ENCODE measurements around the gene TPH2.
A peak's percentile ranks its signal among the peaks of the same experiment; 100 is the strongest.

DNA sequence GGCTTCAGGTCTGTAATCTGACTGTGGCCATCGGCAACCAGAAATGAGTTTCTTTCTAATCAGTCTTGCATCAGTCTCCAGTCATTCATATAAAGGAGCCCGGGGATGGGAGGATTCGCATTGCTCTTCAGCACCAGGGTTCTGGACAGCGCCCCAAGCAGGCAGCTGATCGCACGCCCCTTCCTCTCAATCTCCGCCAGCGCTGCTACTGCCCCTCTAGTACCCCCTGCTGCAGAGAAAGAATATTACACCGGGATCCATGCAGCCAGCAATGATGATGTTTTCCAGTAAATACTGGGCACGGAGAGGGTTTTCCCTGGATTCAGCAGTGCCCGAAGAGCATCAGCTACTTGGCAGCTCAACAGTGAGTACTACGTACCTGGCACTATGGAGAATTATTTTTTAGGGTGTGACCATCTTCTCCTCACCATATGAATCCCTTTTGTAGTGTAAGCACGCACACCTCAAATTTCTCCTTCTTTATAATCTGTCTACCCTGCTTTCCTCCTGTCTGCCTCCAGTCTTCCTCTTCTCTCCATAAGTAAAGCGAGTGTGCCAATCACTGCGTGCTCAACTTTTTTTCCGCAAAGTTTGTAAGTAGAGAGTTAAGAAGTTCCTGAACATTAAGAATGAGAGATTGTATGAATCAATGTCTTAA, at the start of gene TPH2:
- TF ChIP-seq ZNF431 (CRISPR knock-in tag; IDR thresholded peaks at IDR 0.05) (no peak), EZH2 (IDR thresholded peaks at IDR 0.05; ENCODE audit: borderline replicate concordance, low read depth, low read length) (no peak), ZNF175 (CRISPR knock-in tag; IDR thresholded peaks at IDR 0.05; ENCODE audit: low read depth) (0 out of 2 replicates have a peak, but pooled peaks have one; percentile 54), TRIM28 (IDR thresholded peaks at IDR 0.05) (no peak), ZNF707 (CRISPR knock-in tag; conservative IDR thresholded peaks at IDR 0.05) (no peak), BRF1 (IDR thresholded peaks at IDR 0.05; ENCODE audit: borderline replicate concordance, extremely low read depth, insufficient read length) (no peak), SMAD1 (IDR thresholded peaks at IDR 0.05; ENCODE audit: low read depth, low read length, partially characterized antibody) (no peak), ADNP (tag; IDR thresholded peaks at IDR 0.05) (no peak)
- TF ChIP-seq, protein P1, sequence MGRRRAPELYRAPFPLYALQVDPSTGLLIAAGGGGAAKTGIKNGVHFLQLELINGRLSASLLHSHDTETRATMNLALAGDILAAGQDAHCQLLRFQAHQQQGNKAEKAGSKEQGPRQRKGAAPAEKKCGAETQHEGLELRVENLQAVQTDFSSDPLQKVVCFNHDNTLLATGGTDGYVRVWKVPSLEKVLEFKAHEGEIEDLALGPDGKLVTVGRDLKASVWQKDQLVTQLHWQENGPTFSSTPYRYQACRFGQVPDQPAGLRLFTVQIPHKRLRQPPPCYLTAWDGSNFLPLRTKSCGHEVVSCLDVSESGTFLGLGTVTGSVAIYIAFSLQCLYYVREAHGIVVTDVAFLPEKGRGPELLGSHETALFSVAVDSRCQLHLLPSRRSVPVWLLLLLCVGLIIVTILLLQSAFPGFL (CRISPR knock-in tag; IDR thresholded peaks at IDR 0.05), result no peak
- TF ChIP-seq, protein P2, sequence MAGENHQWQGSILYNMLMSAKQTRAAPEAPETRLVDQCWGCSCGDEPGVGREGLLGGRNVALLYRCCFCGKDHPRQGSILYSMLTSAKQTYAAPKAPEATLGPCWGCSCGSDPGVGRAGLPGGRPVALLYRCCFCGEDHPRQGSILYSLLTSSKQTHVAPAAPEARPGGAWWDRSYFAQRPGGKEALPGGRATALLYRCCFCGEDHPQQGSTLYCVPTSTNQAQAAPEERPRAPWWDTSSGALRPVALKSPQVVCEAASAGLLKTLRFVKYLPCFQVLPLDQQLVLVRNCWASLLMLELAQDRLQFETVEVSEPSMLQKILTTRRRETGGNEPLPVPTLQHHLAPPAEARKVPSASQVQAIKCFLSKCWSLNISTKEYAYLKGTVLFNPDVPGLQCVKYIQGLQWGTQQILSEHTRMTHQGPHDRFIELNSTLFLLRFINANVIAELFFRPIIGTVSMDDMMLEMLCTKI (IDR thresholded peaks at IDR 0.05; ENCODE audit: partially characterized antibody), result no peak

Measured in K562 (cell line).